Epithelial cell of proximal tubule (primary cell): ENCODE data around the gene UBE2D4. TPM values are rescaled to one million over a fixed set of nuclear protein-coding genes. Genes with fewer than 3 reads are reported as not detected.

Experiments
- DNase-seq: peaks from one replicate; pipeline ENCODE4 v3.0.0-alpha.2; 2011; ENCODE audit warnings: low read depth
- H3K4me3 ChIP-seq: 2 replicates; pipeline ENCODE4 v1.5.1; 2011; ENCODE audit warnings: low read depth, mild to moderate bottlenecking, low read length
- total RNA-seq: library from RNA; depleted of rRNA; stranded (reverse); fragments of >200 nt; gene quantifications from 2 replicates; pipeline ENCODE4 v1.2.3, GENCODE V29; 2015
- TF ChIP-seq, protein P1 (sequence below): conservative IDR thresholded peaks from 2 replicates; pipeline ENCODE4 v1.5.1; 2012; ENCODE audit warnings: low read depth, mild to moderate bottlenecking, low read length

Gene UBE2D4
- total RNA-seq, 1 donor from 2014 or later, result 26.7 TPM

DNA sequence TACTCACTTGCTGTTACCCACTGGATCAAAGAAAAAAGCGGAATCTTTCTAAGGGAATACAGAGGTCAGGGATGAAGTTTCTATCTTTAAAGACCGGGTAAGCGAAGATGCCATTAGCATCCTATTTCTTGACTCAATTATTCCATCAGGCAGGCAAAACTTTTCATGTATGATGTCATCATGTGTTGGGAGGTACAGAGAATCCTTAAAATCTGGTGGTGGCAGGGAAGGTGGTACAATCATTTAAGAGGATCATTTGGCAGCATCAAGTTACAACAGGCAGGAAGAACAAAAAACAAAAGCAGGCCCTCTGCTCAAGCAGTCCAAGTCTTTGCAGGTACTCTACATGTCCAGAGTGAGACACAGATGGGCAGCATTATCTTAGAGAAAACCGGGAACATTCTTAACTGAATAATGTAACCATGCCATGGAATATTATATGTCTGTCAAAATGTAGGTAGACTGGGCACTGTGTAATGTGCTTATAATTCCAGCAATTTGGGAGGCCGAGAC lies 23.6 kb upstream of the UBE2D4 start:
- no peak overlapping the region for H3K4me3 ChIP-seq
- TF ChIP-seq, protein P1, sequence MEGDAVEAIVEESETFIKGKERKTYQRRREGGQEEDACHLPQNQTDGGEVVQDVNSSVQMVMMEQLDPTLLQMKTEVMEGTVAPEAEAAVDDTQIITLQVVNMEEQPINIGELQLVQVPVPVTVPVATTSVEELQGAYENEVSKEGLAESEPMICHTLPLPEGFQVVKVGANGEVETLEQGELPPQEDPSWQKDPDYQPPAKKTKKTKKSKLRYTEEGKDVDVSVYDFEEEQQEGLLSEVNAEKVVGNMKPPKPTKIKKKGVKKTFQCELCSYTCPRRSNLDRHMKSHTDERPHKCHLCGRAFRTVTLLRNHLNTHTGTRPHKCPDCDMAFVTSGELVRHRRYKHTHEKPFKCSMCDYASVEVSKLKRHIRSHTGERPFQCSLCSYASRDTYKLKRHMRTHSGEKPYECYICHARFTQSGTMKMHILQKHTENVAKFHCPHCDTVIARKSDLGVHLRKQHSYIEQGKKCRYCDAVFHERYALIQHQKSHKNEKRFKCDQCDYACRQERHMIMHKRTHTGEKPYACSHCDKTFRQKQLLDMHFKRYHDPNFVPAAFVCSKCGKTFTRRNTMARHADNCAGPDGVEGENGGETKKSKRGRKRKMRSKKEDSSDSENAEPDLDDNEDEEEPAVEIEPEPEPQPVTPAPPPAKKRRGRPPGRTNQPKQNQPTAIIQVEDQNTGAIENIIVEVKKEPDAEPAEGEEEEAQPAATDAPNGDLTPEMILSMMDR, result no peak
- DNase-seq, result no peak

DNA sequence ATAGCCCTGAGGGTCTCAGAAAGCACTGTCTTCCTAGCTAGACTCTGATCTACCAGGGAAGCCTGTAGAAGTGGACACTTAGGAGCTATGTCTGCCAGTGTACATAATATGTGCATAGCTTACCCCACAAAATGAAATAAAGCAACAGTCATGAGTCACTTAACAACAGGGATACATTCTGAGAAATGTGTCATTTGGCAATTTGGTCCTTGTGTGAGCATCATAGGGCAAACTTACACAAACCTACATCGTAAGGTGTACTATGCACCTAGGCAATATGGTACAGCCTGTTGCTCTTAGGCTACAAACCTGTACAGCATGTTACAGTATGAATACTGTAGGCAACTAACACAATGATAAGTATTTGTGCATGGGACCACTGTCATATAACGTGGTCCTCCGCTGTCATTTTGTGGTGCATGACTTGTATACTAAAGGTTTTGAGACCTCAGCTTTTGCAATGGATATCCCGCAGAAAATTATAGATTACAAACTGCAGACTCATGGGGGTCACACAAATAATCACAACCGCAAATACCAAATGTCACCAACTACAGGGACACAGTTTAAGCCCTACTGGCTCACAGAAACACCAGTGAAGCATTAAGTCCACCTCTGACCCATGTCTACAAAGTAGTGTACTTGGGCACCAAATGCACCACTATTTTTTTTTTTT lies 21.6 kb upstream of the UBE2D4 start:
- TF ChIP-seq, protein P1, result no peak
- peak overlapping the region; percentile 80 for H3K4me3 ChIP-seq
- DNase-seq, result no peak

DNA sequence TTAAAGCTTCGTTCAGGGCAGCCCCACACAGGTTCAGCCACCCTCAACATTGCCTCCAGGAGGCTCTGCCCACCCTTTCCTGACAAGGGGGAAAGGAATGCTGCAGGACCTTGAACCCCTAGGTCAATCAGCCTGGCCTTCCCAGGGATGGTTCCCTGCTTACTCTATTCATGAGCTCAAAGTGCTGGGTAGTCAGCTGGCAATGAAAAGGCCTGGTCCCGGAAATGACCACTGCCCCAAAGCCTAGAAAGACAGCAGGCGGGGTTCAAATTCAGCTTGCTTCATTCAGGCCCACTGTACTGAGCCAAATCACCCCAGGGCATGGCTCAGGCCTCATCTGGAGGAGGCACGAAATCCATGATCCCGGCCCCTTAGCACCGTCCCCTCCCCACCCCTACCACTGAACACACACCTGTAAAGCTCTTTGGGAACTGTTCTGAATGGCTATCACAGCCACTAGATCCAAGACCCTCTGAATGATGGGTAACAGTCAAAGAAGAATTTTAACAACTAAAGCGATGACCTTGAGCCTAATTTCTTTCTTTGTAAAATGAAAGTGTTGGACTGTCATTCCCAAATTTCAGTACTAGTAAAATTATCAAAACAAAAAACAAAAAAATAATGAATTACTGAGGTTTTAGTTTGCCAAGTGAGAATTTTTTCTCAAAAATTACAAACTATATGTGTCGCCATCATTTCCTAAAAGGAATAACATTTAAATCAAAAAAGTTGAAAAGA lies 20.9 kb upstream of the UBE2D4 start:
- peak; percentile 71 for DNase-seq
- TF ChIP-seq, protein P1, result no peak
- H3K4me3 ChIP-seq, result peak overlapping the region; percentile 80

DNA sequence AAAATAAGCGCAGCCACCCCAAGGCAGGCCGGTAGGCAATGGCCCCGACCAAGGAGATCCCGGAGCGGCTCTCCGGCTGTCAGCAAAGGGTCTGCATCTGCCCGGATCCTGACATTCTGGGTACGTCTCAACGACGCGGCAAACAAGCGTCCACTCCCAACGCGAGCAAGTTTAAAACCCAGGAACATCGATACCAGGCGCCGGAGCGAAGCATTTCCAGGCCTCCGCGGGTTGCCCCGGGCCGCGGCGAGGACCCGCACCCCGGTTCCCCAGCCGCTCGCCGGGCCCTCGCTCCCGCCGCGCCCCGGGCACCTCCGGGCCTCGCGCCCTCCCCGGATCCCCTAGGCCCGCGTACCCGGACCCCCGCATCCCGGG lies 20.3 kb upstream of the UBE2D4 start:
- peak overlapping the region; percentile 80 for H3K4me3 ChIP-seq
- DNase-seq, result no peak
- TF ChIP-seq, protein P1, result no peak

DNA sequence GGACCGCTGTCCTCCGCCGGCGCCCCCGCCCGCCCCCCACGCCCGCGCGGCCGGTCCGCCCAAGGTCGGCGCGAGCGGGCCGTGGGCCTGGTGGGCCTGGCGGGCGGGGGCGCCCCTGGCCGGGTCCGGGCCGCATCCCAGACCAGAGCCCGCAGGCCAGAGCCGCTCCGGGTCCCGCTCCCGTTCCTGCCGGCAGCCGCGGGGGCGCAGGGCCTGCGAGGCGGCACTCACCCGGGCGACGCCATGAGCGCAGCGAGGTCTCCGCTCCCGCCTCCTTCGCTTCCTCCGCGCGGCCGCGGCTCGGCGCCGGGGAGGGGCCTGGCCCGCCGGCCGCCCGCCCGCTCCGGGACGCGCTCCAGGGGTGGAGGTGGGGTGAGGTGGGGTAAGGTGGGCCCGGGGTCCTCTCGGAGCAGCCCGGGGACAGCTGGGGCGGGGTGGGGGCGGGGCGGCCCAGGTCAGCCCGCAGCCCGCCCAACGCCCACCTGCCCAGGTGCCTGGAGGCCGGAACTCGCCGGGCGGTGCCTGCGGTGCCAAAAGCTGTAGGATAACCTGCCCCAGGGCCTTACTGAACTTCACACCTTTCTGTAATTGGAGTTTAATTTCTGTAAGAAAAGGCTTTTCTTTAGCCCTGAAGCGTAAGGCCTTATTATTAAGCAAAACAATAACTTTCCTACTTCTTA lies 19.8 kb upstream of the UBE2D4 start, which contains the start of gene URGCP:
URGCP (minus strand) TSS at position 266 of the 680 bp plus-strand sequence; CDS start at position 245, 21 bp downstream.
- H3K4me3 ChIP-seq, result peak within 1 kb of the TSS; percentile 80
- no peak for DNase-seq
- TF ChIP-seq, protein P1, result no peak

DNA sequence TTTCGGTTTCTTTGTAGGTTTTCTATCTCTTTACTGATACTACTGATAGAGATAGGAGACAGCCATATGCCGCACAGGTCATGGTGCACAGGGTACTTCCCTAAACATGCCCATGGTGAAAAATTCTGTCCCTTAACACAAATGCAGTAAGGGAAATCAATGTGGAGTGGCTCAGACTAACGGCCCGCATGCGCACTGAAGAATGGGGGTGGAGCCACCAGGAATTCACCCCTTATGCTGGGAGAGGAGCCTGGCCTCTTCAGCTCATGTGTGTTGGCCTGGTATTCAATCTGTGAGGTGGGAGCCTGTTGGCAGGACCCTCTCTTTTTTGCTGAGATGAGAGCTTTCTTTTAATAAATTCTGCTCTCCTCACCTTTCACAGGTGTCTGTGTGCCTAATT lies 11.4 kb upstream of the UBE2D4 start:
- TF ChIP-seq, protein P1, result no peak
- H3K4me3 ChIP-seq, result no peak overlapping the region
- DNase-seq, result no peak
